GM23338 (cell line): ENCODE results near the gene CD9. TPM values are rescaled to one million over a fixed set of nuclear protein-coding genes. Genes with fewer than 3 reads are reported as not detected.

Experiments used
- ATAC-seq: fragments of 200-7000 bp; cut with Tn5 transposase; 3 replicates; pipeline ENCODE4 v1.9.1; 2020
- DNase-seq: peaks from one replicate; pipeline ENCODE4 v3.0.0-alpha.2; 2015; ENCODE audit warnings: low spot score
- H2AFZ ChIP-seq: fragments of 200-600 bp; sonication (generic); 2 replicates; pipeline ENCODE4 v1.8.0; 2016; ENCODE audit warnings: antibody characterized with exemption, mild to moderate bottlenecking, moderate library complexity
- H3F3A ChIP-seq: fragments of 200-600 bp; sonication (generic); replicated peaks from 2 replicates; pipeline ENCODE4 v1.8.0; 2017; ENCODE audit warnings: antibody characterized with exemption, mixed run types, low read depth
- H3K27ac ChIP-seq: fragments of 200-600 bp; sonication (generic); 2 replicates; pipeline ENCODE4 v1.6.1; 2016; ENCODE audit warnings: low read depth
- H3K27me3 ChIP-seq: fragments of 200-600 bp; sonication (generic); 2 replicates; pipeline ENCODE4 v1.8.0; 2016; ENCODE audit warnings: mild to moderate bottlenecking, mixed run types, moderate library complexity; ENCODE audit not compliant: insufficient read depth
- H3K36me3 ChIP-seq: fragments of 200-600 bp; sonication (generic); 2 replicates; pipeline ENCODE4 v1.8.0; 2016; ENCODE audit warnings: mild to moderate bottlenecking; ENCODE audit not compliant: insufficient read depth
- H3K4me1 ChIP-seq: fragments of 200-600 bp; sonication (generic); 2 replicates; pipeline ENCODE4 v1.8.0; 2016; ENCODE audit warnings: mild to moderate bottlenecking, moderate library complexity; ENCODE audit not compliant: insufficient read depth
- H3K4me2 ChIP-seq: fragments of 200-600 bp; sonication (generic); 2 replicates; pipeline ENCODE4 v1.7.1; 2017; ENCODE audit warnings: mixed run types
- H3K4me3 ChIP-seq: fragments of 200-600 bp; sonication (generic); 2 replicates; pipeline ENCODE4 v1.6.1; 2016; ENCODE audit warnings: mixed run types
- H3K79me2 ChIP-seq: fragments of 200-600 bp; sonication (generic); replicated peaks from 2 replicates; pipeline ENCODE4 v1.8.0; 2017; ENCODE audit warnings: mild to moderate bottlenecking; ENCODE audit not compliant: insufficient read depth
- H3K9me2 ChIP-seq: fragments of 200-600 bp; sonication (generic); 2 replicates; pipeline ENCODE4 v1.8.0; 2017; ENCODE audit not compliant: insufficient read depth
- H4K20me1 ChIP-seq: fragments of 200-600 bp; sonication (generic); replicated peaks from 2 replicates; pipeline ENCODE4 v1.8.0; 2017; ENCODE audit warnings: mild to moderate bottlenecking; ENCODE audit not compliant: insufficient read depth
- H3K27ac Mint-ChIP-seq: 2 replicates; pipeline ENCODE4 v1.8.0; 2020; ENCODE audit warnings: inconsistent platforms, mild to moderate bottlenecking, moderate library complexity, mixed read lengths
- H3K27me3 Mint-ChIP-seq: 3 replicates; pipeline ENCODE4 v1.8.0; 2022; ENCODE audit warnings: low read depth, mild to moderate bottlenecking, moderate library complexity, mixed read lengths, inconsistent platforms; ENCODE audit not compliant: insufficient read depth, poor library complexity
- H3K36me3 Mint-ChIP-seq: 3 replicates; pipeline ENCODE4 v1.8.0; 2021; ENCODE audit warnings: low read depth, mild to moderate bottlenecking, inconsistent platforms, moderate library complexity, mixed read lengths
- H3K4me1 Mint-ChIP-seq: 3 replicates; pipeline ENCODE4 v1.8.0; 2020; ENCODE audit warnings: mild to moderate bottlenecking, inconsistent platforms, mixed read lengths
- H3K4me3 Mint-ChIP-seq: 3 replicates; pipeline ENCODE4 v1.8.0; 2021; ENCODE audit warnings: moderate library complexity, mild to moderate bottlenecking, inconsistent platforms, mixed read lengths
- H3K9me3 Mint-ChIP-seq: 3 replicates; pipeline ENCODE4 v1.8.0; 2020; ENCODE audit warnings: moderate library complexity, mild to moderate bottlenecking, inconsistent platforms, mixed read lengths
- CREB1 ChIP-seq: fragments of 250-450 bp; sonication (Bioruptor Pico); IDR thresholded peaks from 2 replicates; pipeline ENCODE4 v1.5.0; 2020; ENCODE audit warnings: low read depth, mild to moderate bottlenecking, moderate library complexity
- CTCF ChIP-seq, 2 experiments: fragments of 200-600 bp in 1 of 2; sonication (generic) in 1 of 2; conservative IDR thresholded peaks; 2 replicates each; pipeline versions ENCODE4 v1.5.1 to v1.6.1; 2016 to 2017; ENCODE audit warnings: antibody characterized with exemption in 2 of 2, low read depth in 2 of 2, mild to moderate bottlenecking in 2 of 2, moderate library complexity in 1 of 2
- ETS1 ChIP-seq: IDR thresholded peaks from 2 replicates; pipeline ENCODE4 v1.6.1; 2016; ENCODE audit warnings: antibody characterized with exemption
- EZH2 ChIP-seq: fragments of 200-600 bp; sonication (generic); IDR thresholded peaks from one replicate; pipeline ENCODE4 v1.8.0; 2017; ENCODE audit warnings: antibody characterized with exemption, mild to moderate bottlenecking, low read depth; ENCODE audit not compliant: unreplicated experiment
- EZH2phosphoT487 ChIP-seq: fragments of 200-600 bp; sonication (generic); IDR thresholded peaks from one replicate; pipeline ENCODE4 v1.8.1; 2018; ENCODE audit warnings: antibody characterized with exemption; ENCODE audit not compliant: unreplicated experiment
- JUNB ChIP-seq: IDR thresholded peaks from one replicate; pipeline ENCODE4 v1.6.1; 2016; ENCODE audit warnings: antibody characterized with exemption; ENCODE audit not compliant: unreplicated experiment
- NANOG ChIP-seq: IDR thresholded peaks from 2 replicates; pipeline ENCODE4 v1.6.1; 2016; ENCODE audit warnings: antibody characterized with exemption, borderline replicate concordance
- ZNF331 ChIP-seq: fragments of 250-450 bp; sonication (Bioruptor Pico); IDR thresholded peaks from 2 replicates; pipeline ENCODE4 v1.5.0; 2020; ENCODE audit warnings: low read depth, mild to moderate bottlenecking, moderate library complexity
- ZNF462 ChIP-seq: fragments of 250-450 bp; sonication (Bioruptor Pico); IDR thresholded peaks from 2 replicates; pipeline ENCODE4 v1.5.0; 2020; ENCODE audit warnings: mild to moderate bottlenecking, moderate library complexity
- polyA plus RNA-seq: library from polyadenylated mRNA; unstranded; fragments of >200 nt; fragmentation: Nextera tagmentation; extraction: Ambion mirVana; gene quantifications from 2 replicates; pipeline ENCODE4 v1.2.1, GENCODE V29; 2016
- total RNA-seq: library from RNA; depleted of rRNA; stranded (reverse); fragments of >200 nt; shearing (Covaris generic); gene quantifications from 2 replicates; pipeline ENCODE4 v1.2.3, GENCODE V29; 2014

CD9 gene
- total and polyA plus RNA-seq, 2 experiments from 2014 or later = 222 to 251 TPM

- TF ChIP-seq ZNF462 (no peak), JUNB (no peak), NANOG (no peak), EZH2 (no peak), ETS1 (no peak)
Observed at GRCh38 chr12:6207259-6207925, 7.2 kb downstream of the CD9 start (continued).

GRCh38 chr12:6208130-6208529 lies 7.9 kb downstream of the CD9 start:
- Histone ChIP-seq H3K27ac (peak overlapping the region; percentile 79), H3K9me2 (no peaks in the 10 kb centered on the region), H3K36me3 (peaks cover 7% of the 10 kb centered on the region; the same call in 1 of the 2 replicates), H3K27me3 (no peaks in the 10 kb centered on the region), H3K4me3 (no peak overlapping the region), H4K20me1 (peaks cover 7% of the 10 kb centered on the region), H2AFZ (no peak overlapping the region), H3K4me1 (peaks cover 74% of the 10 kb centered on the region), H3K4me2 (no peak overlapping the region), H3F3A (peaks cover 15% of the 10 kb centered on the region), H3K79me2 (peaks cover 90% of the 10 kb centered on the region)
- Mint-ChIP-seq H3K4me1 (peaks cover 83% of the 10 kb centered on the region), H3K27ac (peak overlapping the region; percentile 75; the same call in 1 of the 2 replicates), H3K27me3 (peaks cover 22% of the 10 kb centered on the region), H3K9me3 (no peaks in the 10 kb centered on the region; the same call in 2 of the 3 replicates), H3K4me3 (no peak overlapping the region), H3K36me3 (peaks cover 51% of the 10 kb centered on the region)
- ATAC-seq (no peak), DNase-seq (no peak)
- TF ChIP-seq ETS1 (no peak), CTCF (conservative IDR thresholded peaks at IDR 0.05; ENCODE audit: low read depth in 2 of 2) (no peak), NANOG (no peak), EZH2phosphoT487 (no peak), ZNF331 (no peak), CREB1 (CRISPR knock-in tag) (no peak)
